WTC11 (cell line): ENCODE measurements around the gene TUBGCP2. TPM values are rescaled to one million over a fixed set of nuclear protein-coding genes. Genes with fewer than 3 reads are reported as not detected.

Experiments
- ATAC-seq: fragments of 200-7000 bp; cut with Tn5 transposase; 2 replicates; pipeline ENCODE4 v1.10.0; 2021; ENCODE audit warnings: mild to moderate bottlenecking, moderate library complexity
- CTCF ChIA-PET: fragments of 300-600 bp; sonication (Branson Sonifier 250); formaldehyde crosslinking; loops from one replicate; lab custom pipeline; 2021; ENCODE audit warnings: antibody characterized with exemption; lab: Charles Lee
- POLR2A ChIA-PET: fragments of 350-600 bp; sonication (Branson Sonifier 250); formaldehyde crosslinking; loops from one replicate; lab custom pipeline; 2021; ENCODE audit warnings: antibody characterized with exemption; lab: Charles Lee
- DNase-seq: peaks from one replicate; pipeline ENCODE4 v3.0.0; 2021; ENCODE audit warnings: low spot score
- H3K27ac Mint-ChIP-seq: 2 replicates; pipeline ENCODE4 v1.8.0; 2021; ENCODE audit warnings: mixed read lengths
- H3K27me3 Mint-ChIP-seq: 2 replicates; pipeline ENCODE4 v1.8.0; 2021; ENCODE audit warnings: low read depth, mild to moderate bottlenecking, moderate library complexity, mixed read lengths
- H3K36me3 Mint-ChIP-seq: 2 replicates; pipeline ENCODE4 v1.8.0; 2021; ENCODE audit warnings: mixed read lengths
- H3K4me1 Mint-ChIP-seq: 2 replicates; pipeline ENCODE4 v1.8.0; 2022; ENCODE audit warnings: mixed read lengths
- H3K4me3 Mint-ChIP-seq: 2 replicates; pipeline ENCODE4 v1.8.0; 2021; ENCODE audit warnings: mild to moderate bottlenecking, moderate library complexity, mixed read lengths
- H3K9me3 Mint-ChIP-seq: 2 replicates; pipeline ENCODE4 v1.8.0; 2021; ENCODE audit warnings: mixed read lengths
- ELF4 ChIP-seq: sonication (generic); formaldehyde crosslinking; IDR thresholded peaks from 2 replicates; pipeline ENCODE4 v1.8.1; 2022; ENCODE audit warnings: low read depth, mild to moderate bottlenecking, moderate library complexity, missing genetic modification reagents
- ETV6 ChIP-seq: sonication (generic); formaldehyde crosslinking; IDR thresholded peaks from 2 replicates; pipeline ENCODE4 v1.8.1; 2022; ENCODE audit warnings: mild to moderate bottlenecking, missing genetic modification reagents
- FOXK1 ChIP-seq: sonication (generic); formaldehyde crosslinking; IDR thresholded peaks from 2 replicates; pipeline ENCODE4 v1.8.0; 2022; ENCODE audit warnings: mild to moderate bottlenecking, moderate library complexity, missing genetic modification reagents
- FOXP1 ChIP-seq: sonication (generic); formaldehyde crosslinking; IDR thresholded peaks from 2 replicates; pipeline ENCODE4 v1.8.0; 2022; ENCODE audit warnings: missing genetic modification reagents, mild to moderate bottlenecking, moderate library complexity, borderline replicate concordance
- GABPB1 ChIP-seq: sonication (generic); formaldehyde crosslinking; IDR thresholded peaks from 2 replicates; pipeline ENCODE4 v1.8.1; 2023; ENCODE audit warnings: mild to moderate bottlenecking, missing genetic modification reagents
- GRHL2 ChIP-seq: fragments of 250-450 bp; sonication (Bioruptor Pico); IDR thresholded peaks from 2 replicates; pipeline ENCODE4 v1.8.0; 2022; ENCODE audit warnings: mild to moderate bottlenecking, moderate library complexity; ENCODE audit not compliant: insufficient replicate concordance, severe bottlenecking
- MYBL2 ChIP-seq: sonication (generic); formaldehyde crosslinking; IDR thresholded peaks from 2 replicates; pipeline ENCODE4 v1.8.1; 2023; ENCODE audit warnings: mild to moderate bottlenecking, moderate library complexity, missing genetic modification reagents
- NR3C1 ChIP-seq: sonication (generic); formaldehyde crosslinking; conservative IDR thresholded peaks from 2 replicates; pipeline ENCODE4 v1.8.1; 2023; ENCODE audit warnings: low read depth, mild to moderate bottlenecking, missing genetic modification reagents
- RELA ChIP-seq: sonication (generic); formaldehyde crosslinking; IDR thresholded peaks from 2 replicates; pipeline ENCODE4 v1.8.1; 2022; ENCODE audit warnings: missing genetic modification reagents, mild to moderate bottlenecking, borderline replicate concordance
- SMAD3 ChIP-seq: sonication (generic); formaldehyde crosslinking; IDR thresholded peaks from 2 replicates; pipeline ENCODE4 v1.8.0; 2022; ENCODE audit warnings: missing genetic modification reagents, mild to moderate bottlenecking, borderline replicate concordance
- SP1 ChIP-seq: sonication (generic); formaldehyde crosslinking; conservative IDR thresholded peaks from 2 replicates; pipeline ENCODE4 v1.8.1; 2022; ENCODE audit warnings: missing genetic modification reagents
- ZNF138 ChIP-seq: sonication (generic); formaldehyde crosslinking; conservative IDR thresholded peaks from 2 replicates; pipeline ENCODE4 v1.8.1; 2022; ENCODE audit warnings: mild to moderate bottlenecking, moderate library complexity, missing genetic modification reagents
- ZNF263 ChIP-seq: sonication (generic); formaldehyde crosslinking; IDR thresholded peaks from 2 replicates; pipeline ENCODE4 v1.8.1; 2022; ENCODE audit warnings: low read depth, mild to moderate bottlenecking, moderate library complexity, missing genetic modification reagents
- ZNF317 ChIP-seq: sonication (generic); formaldehyde crosslinking; IDR thresholded peaks from 2 replicates; pipeline ENCODE4 v1.8.1; 2023; ENCODE audit warnings: low read depth, mild to moderate bottlenecking, moderate library complexity, missing genetic modification reagents, borderline replicate concordance
- total RNA-seq: library from RNA; stranded (reverse); gene quantifications from 3 replicates; pipeline ENCODE4 v1.2.3, GENCODE V29; 2021
- TF ChIP-seq, protein P1 (sequence below): sonication (generic); formaldehyde crosslinking; IDR thresholded peaks from 2 replicates; pipeline ENCODE4 v1.8.0; 2022; ENCODE audit warnings: mild to moderate bottlenecking, missing genetic modification reagents
- TF ChIP-seq, protein P2 (sequence below): fragments of 250-450 bp; sonication (Bioruptor Pico); conservative IDR thresholded peaks from 2 replicates; pipeline ENCODE4 v1.9.0; 2021; ENCODE audit warnings: mild to moderate bottlenecking
- TF ChIP-seq, protein P3 (sequence below): sonication (generic); formaldehyde crosslinking; IDR thresholded peaks from 2 replicates; pipeline ENCODE4 v1.8.1; 2022; ENCODE audit warnings: low read depth, missing genetic modification reagents, borderline replicate concordance
- TF ChIP-seq, protein P4 (sequence below): sonication (generic); formaldehyde crosslinking; IDR thresholded peaks from 2 replicates; pipeline ENCODE4 v1.8.1; 2023; ENCODE audit warnings: mild to moderate bottlenecking, moderate library complexity, missing genetic modification reagents
- TF ChIP-seq, protein P5 (sequence below): sonication (generic); formaldehyde crosslinking; IDR thresholded peaks from 2 replicates; pipeline ENCODE4 v1.8.0; 2023; ENCODE audit warnings: missing genetic modification reagents, mild to moderate bottlenecking, borderline replicate concordance
- TF ChIP-seq, protein P6 (sequence below): fragments of 250-450 bp; sonication (Bioruptor Pico); IDR thresholded peaks from 2 replicates; pipeline ENCODE4 v2.1.2; 2022; ENCODE audit warnings: mild to moderate bottlenecking, moderate library complexity
- TF ChIP-seq, protein P7 (sequence below): fragments of 250-450 bp; sonication (Bioruptor Pico); IDR thresholded peaks from 2 replicates; pipeline ENCODE4 v1.8.0; 2021; ENCODE audit warnings: mild to moderate bottlenecking

Gene TUBGCP2
- total RNA-seq, 1 experiment from 2014 or later = 62.5 TPM

DNA sequence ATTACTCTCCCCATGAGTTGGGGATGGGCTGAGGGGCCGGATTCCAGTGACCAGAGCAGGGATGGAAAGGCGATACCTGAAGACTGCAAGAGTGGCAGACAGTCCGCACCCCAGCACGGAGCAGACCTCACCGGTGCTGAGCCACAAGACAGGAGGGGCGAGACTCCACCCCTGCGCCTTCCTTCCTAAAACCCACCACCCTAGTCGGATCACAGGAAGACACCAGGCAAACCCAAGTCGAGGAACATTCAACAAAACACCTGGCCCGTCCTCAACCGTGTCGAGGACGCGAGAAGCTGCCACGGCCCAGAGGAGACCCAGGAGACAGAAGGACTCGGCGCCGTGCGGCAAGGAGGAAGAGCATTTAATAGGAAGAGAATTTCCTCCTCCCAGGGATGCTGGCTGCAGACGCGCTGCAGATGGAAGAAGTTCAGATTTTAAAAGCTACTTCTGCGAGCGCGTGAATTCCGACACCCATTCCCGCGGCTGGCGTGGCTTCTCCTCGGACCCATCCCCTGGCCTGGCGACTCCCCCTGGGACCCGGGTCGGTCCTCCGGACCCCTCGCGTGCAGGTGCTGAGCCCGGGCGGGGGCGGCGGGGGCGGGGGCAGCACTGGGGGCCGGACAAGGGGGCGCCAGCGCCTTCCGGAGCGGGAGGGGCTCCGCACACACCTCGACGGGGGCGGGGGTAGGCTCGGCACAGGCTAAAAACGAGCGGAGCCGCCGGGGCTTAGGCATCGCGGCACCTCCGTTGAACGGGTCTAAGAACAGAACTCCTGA, 79.2 kb downstream of the TUBGCP2 start:
- peak; percentile 50 for ATAC-seq
- TF ChIP-seq ZNF138 (CRISPR knock-in tag) (no peak), FOXP1 (CRISPR knock-in tag) (peak; percentile 81; the same call in 1 of the 2 replicates), FOXK1 (CRISPR knock-in tag) (no peak), MYBL2 (CRISPR knock-in tag) (peak; percentile 68; the same call in 1 of the 2 replicates), ZNF263 (CRISPR knock-in tag) (no peak), NR3C1 (CRISPR knock-in tag) (no peak), ZNF317 (CRISPR knock-in tag) (no peak), SP1 (CRISPR knock-in tag) (0 out of 2 replicates have a peak, but pooled peaks have one; percentile 26), ETV6 (CRISPR knock-in tag) (0 out of 2 replicates have a peak, but pooled peaks have one; percentile 38), ELF4 (CRISPR knock-in tag) (no peak), RELA (no peak), SMAD3 (CRISPR knock-in tag) (peak; percentile 27; the same call in 1 of the 2 replicates), GABPB1 (CRISPR knock-in tag) (no peak), GRHL2 (no peak)
- TF ChIP-seq, protein P1, sequence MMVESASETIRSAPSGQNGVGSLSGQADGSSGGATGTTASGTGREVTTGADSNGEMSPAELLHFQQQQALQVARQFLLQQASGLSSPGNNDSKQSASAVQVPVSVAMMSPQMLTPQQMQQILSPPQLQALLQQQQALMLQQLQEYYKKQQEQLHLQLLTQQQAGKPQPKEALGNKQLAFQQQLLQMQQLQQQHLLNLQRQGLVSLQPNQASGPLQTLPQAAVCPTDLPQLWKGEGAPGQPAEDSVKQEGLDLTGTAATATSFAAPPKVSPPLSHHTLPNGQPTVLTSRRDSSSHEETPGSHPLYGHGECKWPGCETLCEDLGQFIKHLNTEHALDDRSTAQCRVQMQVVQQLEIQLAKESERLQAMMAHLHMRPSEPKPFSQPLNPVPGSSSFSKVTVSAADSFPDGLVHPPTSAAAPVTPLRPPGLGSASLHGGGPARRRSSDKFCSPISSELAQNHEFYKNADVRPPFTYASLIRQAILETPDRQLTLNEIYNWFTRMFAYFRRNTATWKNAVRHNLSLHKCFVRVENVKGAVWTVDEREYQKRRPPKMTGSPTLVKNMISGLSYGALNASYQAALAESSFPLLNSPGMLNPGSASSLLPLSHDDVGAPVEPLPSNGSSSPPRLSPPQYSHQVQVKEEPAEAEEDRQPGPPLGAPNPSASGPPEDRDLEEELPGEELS = 0 out of 2 replicates have a peak, but pooled peaks have one; percentile 7
- TF ChIP-seq, protein P2, sequence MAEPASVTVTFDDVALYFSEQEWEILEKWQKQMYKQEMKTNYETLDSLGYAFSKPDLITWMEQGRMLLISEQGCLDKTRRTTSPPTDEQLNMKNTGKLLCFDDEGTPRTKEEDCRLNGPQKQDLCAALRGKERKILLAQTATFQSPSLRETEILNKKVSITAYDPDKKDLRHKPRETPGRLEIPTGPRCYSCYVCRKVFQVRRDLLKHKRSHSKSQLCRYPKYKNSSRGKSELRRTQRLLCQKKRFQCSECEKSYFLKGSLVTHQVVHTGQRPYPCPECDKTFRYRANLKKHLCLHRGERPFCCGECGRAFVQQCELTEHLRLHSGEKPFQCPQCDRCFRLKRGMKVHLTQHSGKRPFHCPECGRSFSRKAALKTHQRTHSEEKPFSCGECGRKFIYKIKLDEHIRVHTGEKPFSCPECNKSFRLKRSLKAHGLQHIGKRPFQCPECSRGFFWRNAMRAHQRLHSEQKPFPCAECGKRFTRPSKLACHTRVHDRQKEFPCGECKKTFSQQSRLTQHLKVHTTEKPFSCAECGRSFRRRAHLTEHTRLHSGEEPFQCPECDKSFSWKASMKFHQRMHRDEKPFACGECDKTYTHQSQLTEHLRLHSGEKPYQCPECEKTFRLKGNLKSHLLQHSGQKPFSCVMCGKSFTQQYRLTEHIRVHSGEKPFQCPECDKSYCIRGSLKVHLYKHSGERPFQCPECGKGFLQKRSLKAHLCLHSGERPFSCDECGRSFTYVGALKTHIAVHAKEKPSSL (CRISPR knock-in tag) = no peak
- TF ChIP-seq, protein P3, sequence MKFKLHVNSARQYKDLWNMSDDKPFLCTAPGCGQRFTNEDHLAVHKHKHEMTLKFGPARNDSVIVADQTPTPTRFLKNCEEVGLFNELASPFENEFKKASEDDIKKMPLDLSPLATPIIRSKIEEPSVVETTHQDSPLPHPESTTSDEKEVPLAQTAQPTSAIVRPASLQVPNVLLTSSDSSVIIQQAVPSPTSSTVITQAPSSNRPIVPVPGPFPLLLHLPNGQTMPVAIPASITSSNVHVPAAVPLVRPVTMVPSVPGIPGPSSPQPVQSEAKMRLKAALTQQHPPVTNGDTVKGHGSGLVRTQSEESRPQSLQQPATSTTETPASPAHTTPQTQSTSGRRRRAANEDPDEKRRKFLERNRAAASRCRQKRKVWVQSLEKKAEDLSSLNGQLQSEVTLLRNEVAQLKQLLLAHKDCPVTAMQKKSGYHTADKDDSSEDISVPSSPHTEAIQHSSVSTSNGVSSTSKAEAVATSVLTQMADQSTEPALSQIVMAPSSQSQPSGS (CRISPR knock-in tag) = peak; percentile 18; the same call in 1 of the 2 replicates
- TF ChIP-seq, protein P4, sequence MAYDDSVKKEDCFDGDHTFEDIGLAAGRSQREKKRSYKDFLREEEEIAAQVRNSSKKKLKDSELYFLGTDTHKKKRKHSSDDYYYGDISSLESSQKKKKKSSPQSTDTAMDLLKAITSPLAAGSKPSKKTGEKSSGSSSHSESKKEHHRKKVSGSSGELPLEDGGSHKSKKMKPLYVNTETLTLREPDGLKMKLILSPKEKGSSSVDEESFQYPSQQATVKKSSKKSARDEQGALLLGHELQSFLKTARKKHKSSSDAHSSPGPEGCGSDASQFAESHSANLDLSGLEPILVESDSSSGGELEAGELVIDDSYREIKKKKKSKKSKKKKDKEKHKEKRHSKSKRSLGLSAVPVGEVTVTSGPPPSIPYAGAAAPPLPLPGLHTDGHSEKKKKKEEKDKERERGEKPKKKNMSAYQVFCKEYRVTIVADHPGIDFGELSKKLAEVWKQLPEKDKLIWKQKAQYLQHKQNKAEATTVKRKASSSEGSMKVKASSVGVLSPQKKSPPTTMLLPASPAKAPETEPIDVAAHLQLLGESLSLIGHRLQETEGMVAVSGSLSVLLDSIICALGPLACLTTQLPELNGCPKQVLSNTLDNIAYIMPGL (CRISPR knock-in tag) = 0 out of 2 replicates have a peak, but pooled peaks have one; percentile 33
- TF ChIP-seq, protein P5, sequence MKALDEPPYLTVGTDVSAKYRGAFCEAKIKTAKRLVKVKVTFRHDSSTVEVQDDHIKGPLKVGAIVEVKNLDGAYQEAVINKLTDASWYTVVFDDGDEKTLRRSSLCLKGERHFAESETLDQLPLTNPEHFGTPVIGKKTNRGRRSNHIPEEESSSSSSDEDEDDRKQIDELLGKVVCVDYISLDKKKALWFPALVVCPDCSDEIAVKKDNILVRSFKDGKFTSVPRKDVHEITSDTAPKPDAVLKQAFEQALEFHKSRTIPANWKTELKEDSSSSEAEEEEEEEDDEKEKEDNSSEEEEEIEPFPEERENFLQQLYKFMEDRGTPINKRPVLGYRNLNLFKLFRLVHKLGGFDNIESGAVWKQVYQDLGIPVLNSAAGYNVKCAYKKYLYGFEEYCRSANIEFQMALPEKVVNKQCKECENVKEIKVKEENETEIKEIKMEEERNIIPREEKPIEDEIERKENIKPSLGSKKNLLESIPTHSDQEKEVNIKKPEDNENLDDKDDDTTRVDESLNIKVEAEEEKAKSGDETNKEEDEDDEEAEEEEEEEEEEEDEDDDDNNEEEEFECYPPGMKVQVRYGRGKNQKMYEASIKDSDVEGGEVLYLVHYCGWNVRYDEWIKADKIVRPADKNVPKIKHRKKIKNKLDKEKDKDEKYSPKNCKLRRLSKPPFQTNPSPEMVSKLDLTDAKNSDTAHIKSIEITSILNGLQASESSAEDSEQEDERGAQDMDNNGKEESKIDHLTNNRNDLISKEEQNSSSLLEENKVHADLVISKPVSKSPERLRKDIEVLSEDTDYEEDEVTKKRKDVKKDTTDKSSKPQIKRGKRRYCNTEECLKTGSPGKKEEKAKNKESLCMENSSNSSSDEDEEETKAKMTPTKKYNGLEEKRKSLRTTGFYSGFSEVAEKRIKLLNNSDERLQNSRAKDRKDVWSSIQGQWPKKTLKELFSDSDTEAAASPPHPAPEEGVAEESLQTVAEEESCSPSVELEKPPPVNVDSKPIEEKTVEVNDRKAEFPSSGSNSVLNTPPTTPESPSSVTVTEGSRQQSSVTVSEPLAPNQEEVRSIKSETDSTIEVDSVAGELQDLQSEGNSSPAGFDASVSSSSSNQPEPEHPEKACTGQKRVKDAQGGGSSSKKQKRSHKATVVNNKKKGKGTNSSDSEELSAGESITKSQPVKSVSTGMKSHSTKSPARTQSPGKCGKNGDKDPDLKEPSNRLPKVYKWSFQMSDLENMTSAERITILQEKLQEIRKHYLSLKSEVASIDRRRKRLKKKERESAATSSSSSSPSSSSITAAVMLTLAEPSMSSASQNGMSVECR (CRISPR knock-in tag) = 0 out of 2 replicates have a peak, but pooled peaks have one; percentile 39
- TF ChIP-seq, protein P6, sequence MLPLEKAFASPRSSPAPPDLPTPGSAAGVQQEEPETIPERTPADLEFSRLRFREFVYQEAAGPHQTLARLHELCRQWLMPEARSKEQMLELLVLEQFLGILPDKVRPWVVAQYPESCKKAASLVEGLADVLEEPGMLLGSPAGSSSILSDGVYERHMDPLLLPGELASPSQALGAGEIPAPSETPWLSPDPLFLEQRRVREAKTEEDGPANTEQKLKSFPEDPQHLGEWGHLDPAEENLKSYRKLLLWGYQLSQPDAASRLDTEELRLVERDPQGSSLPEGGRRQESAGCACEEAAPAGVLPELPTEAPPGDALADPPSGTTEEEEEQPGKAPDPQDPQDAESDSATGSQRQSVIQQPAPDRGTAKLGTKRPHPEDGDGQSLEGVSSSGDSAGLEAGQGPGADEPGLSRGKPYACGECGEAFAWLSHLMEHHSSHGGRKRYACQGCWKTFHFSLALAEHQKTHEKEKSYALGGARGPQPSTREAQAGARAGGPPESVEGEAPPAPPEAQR (CRISPR knock-in tag) = no peak
- TF ChIP-seq, protein P7, sequence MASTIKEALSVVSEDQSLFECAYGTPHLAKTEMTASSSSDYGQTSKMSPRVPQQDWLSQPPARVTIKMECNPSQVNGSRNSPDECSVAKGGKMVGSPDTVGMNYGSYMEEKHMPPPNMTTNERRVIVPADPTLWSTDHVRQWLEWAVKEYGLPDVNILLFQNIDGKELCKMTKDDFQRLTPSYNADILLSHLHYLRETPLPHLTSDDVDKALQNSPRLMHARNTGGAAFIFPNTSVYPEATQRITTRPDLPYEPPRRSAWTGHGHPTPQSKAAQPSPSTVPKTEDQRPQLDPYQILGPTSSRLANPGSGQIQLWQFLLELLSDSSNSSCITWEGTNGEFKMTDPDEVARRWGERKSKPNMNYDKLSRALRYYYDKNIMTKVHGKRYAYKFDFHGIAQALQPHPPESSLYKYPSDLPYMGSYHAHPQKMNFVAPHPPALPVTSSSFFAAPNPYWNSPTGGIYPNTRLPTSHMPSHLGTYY = no peak

More for the DNA sequence above, 79.2 kb downstream of the TUBGCP2 start:
- CTCF ChIA-PET = no interaction called here
- H3K9me3 Mint-ChIP-seq = no peaks in the 10 kb centered on the region
- POLR2A ChIA-PET = no interaction called here
- peak overlapping the region; percentile 86 for H3K27ac Mint-ChIP-seq
- peaks cover 48% of the 10 kb centered on the region for H3K27me3 Mint-ChIP-seq
- H3K4me1 Mint-ChIP-seq = peaks cover 51% of the 10 kb centered on the region
- peaks cover 6% of the 10 kb centered on the region for H3K36me3 Mint-ChIP-seq
- peak overlapping the region; percentile 80 for H3K4me3 Mint-ChIP-seq
- peak; percentile 63 for DNase-seq
